SK-N-SH (cell line): ENCODE measurements around the gene BBC3. TPM values are rescaled to one million over a fixed set of nuclear protein-coding genes. Genes with fewer than 3 reads are reported as not detected.

Source experiments
- CTCF ChIA-PET: fragments of 300-600, 350-600 bp; formaldehyde crosslinking; extraction: SDS; loops from one replicate; lab custom pipeline; 2021; lab: Yijun Ruan, JAX
- POLR2A ChIA-PET: fragments of 350-600 bp; sonication (Branson Sonifier 250); formaldehyde crosslinking; extraction: SDS; loops from one replicate; lab custom pipeline; 2020; ENCODE audit warnings: antibody characterized with exemption, inconsistent platforms; lab: Yijun Ruan, JAX
- DNase-seq: peaks from one replicate; pipeline ENCODE4 v3.0.0; 2012
- H2AFZ ChIP-seq: fragments of 200-600 bp; sonication (generic); 2 replicates; pipeline ENCODE4 v1.8.1; 2016; ENCODE audit warnings: antibody characterized with exemption, mild to moderate bottlenecking, low read depth
- H3F3A ChIP-seq: fragments of 200-600 bp; sonication (generic); replicated peaks from 2 replicates; pipeline ENCODE3; 2016; ENCODE audit warnings: antibody characterized with exemption, mild to moderate bottlenecking; ENCODE audit not compliant: insufficient read depth
- H3K27ac ChIP-seq, 2 experiments: fragments of 200-500 bp in 1 of 2; fragments of 200-600 bp in 1 of 2; sonication (Bioruptor generic) in 1 of 2; sonication (generic), shearing (Covaris generic) in 1 of 2; 2 replicates each; pipeline versions ENCODE4 v1.5.1 to v1.6.1; 2014 to 2016; ENCODE audit warnings: low read depth in 2 of 2, inconsistent platforms in 1 of 2, low read length in 1 of 2, mild to moderate bottlenecking in 1 of 2, mixed read lengths in 1 of 2
- H3K27me3 ChIP-seq: fragments of 200-600 bp; sonication (generic), shearing (Covaris generic); 2 replicates; pipeline ENCODE4 v1.6.1; 2016; ENCODE audit warnings: mixed run types; ENCODE audit not compliant: insufficient read depth
- H3K36me3 ChIP-seq, 2 experiments: fragments of 200-500 bp in 1 of 2; fragments of 200-600 bp in 1 of 2; sonication (Bioruptor generic) in 1 of 2; sonication (generic) in 1 of 2; replicated peaks in 1 of 2; 2 replicates each; pipeline versions ENCODE3 to v1.5.1; 2014 to 2016; ENCODE audit warnings: low read length in 1 of 2, mild to moderate bottlenecking in 1 of 2; ENCODE audit not compliant: insufficient read depth in 2 of 2, control insufficient read depth in 1 of 2
- H3K4me1 ChIP-seq, 2 experiments: fragments of 200-500 bp in 1 of 2; fragments of 200-600 bp in 1 of 2; sonication (Bioruptor generic) in 1 of 2; sonication (generic), shearing (Covaris generic) in 1 of 2; 2 replicates each; pipeline versions ENCODE4 v1.5.1 to v1.6.1; 2014 to 2016; ENCODE audit warnings: low read depth in 1 of 2, low read length in 1 of 2, mixed run types in 1 of 2; ENCODE audit not compliant: insufficient read depth in 2 of 2, control insufficient read depth in 1 of 2
- H3K4me2 ChIP-seq: fragments of 200-600 bp; sonication (generic), shearing (Covaris generic); 2 replicates; pipeline ENCODE4 v1.6.1; 2017; ENCODE audit warnings: mixed run types
- H3K4me3 ChIP-seq, 2 experiments: fragments of 200-500 bp in 1 of 2; fragments of 200-600 bp in 1 of 2; sonication (Bioruptor generic) in 1 of 2; sonication (generic), shearing (Covaris generic) in 1 of 2; 2 replicates each; pipeline versions ENCODE4 v1.5.1 to v1.8.1; 2014 to 2016; ENCODE audit warnings: low read depth in 2 of 2, inconsistent platforms in 1 of 2, low read length in 1 of 2, mild to moderate bottlenecking in 1 of 2, mixed read lengths in 1 of 2, moderate library complexity in 1 of 2
- H3K79me2 ChIP-seq: fragments of 200-600 bp; sonication (generic); 2 replicates; pipeline ENCODE4 v1.8.1; 2017; ENCODE audit warnings: mild to moderate bottlenecking; ENCODE audit not compliant: insufficient read depth
- H3K9ac ChIP-seq: fragments of 200-600 bp; sonication (generic); 2 replicates; pipeline ENCODE4 v1.6.1; 2017; ENCODE audit warnings: mixed run types
- H3K9me2 ChIP-seq: fragments of 200-600 bp; sonication (generic); 2 replicates; pipeline ENCODE4 v1.6.1; 2017; ENCODE audit warnings: mixed run types
- H3K9me3 ChIP-seq: fragments of 200-600 bp; sonication (generic); 2 replicates; pipeline ENCODE4 v1.6.1; 2017; ENCODE audit warnings: mixed run types, mild to moderate bottlenecking, moderate library complexity
- H4K20me1 ChIP-seq: fragments of 200-600 bp; sonication (generic); 2 replicates; pipeline ENCODE4 v1.6.1; 2017; ENCODE audit warnings: mild to moderate bottlenecking, mixed run types; ENCODE audit not compliant: insufficient read depth
- CHD2 ChIP-seq: fragments of 150-350 bp; IDR thresholded peaks from 2 replicates; pipeline ENCODE4 v1.6.1; 2018; ENCODE audit warnings: low read length; ENCODE audit not compliant: partially characterized antibody
- ELF1 ChIP-seq: IDR thresholded peaks from 2 replicates; pipeline ENCODE4 v1.4.0; 2012
- EP300 ChIP-seq, 2 experiments: IDR thresholded peaks; 2 replicates each; pipeline versions ENCODE4 v1.4.0 to v1.6.1; 2012; ENCODE audit warnings: borderline replicate concordance in 1 of 2, low read depth in 1 of 2, low read length in 1 of 2
- FOSL2 ChIP-seq: IDR thresholded peaks from 2 replicates; pipeline ENCODE4 v1.4.0; 2012; ENCODE audit warnings: low read depth, mild to moderate bottlenecking, moderate library complexity, borderline replicate concordance
- FOXJ3 ChIP-seq: sonication (generic); formaldehyde crosslinking; IDR thresholded peaks from 2 replicates; pipeline ENCODE4 v1.5.1; 2020; ENCODE audit warnings: mild to moderate bottlenecking, missing genetic modification reagents
- GATA2 ChIP-seq: sonication (generic); formaldehyde crosslinking; IDR thresholded peaks from 2 replicates; pipeline ENCODE4 v1.5.0; 2020; ENCODE audit warnings: mild to moderate bottlenecking, missing genetic modification reagents
- JUND ChIP-seq: IDR thresholded peaks from 2 replicates; pipeline ENCODE4 v1.4.0; 2012
- PBX3 ChIP-seq: IDR thresholded peaks from 2 replicates; pipeline ENCODE4; 2012
- POLR2AphosphoS5 ChIP-seq: IDR thresholded peaks from 2 replicates; pipeline ENCODE4 v1.6.1; 2012; ENCODE audit warnings: low read depth, low read length
- RAD21 ChIP-seq: IDR thresholded peaks from 2 replicates; pipeline ENCODE4 v1.6.1; 2012; ENCODE audit warnings: mild to moderate bottlenecking, low read length
- RCOR1 ChIP-seq: fragments of 150-350 bp; IDR thresholded peaks from 2 replicates; pipeline ENCODE4 v1.6.1; 2017; ENCODE audit warnings: antibody characterized with exemption, low read length
- RFX5 ChIP-seq: IDR thresholded peaks from 2 replicates; pipeline ENCODE4 v1.6.1; 2012; ENCODE audit warnings: mild to moderate bottlenecking, improper control_type of control experiment, low read length
- SIN3A ChIP-seq: IDR thresholded peaks from 2 replicates; pipeline ENCODE4 v1.6.1; 2012; ENCODE audit warnings: low read depth, mild to moderate bottlenecking, low read length, moderate library complexity, borderline replicate concordance
- TEAD4 ChIP-seq: IDR thresholded peaks from 2 replicates; pipeline ENCODE4 v1.4.0; 2012; ENCODE audit warnings: mild to moderate bottlenecking, borderline replicate concordance; ENCODE audit not compliant: insufficient read depth
- USF2 ChIP-seq: fragments of 150-350 bp; IDR thresholded peaks from 2 replicates; pipeline ENCODE4 v1.6.1; 2017; ENCODE audit warnings: antibody characterized with exemption, low read length, low read depth, borderline replicate concordance
- YY1 ChIP-seq: IDR thresholded peaks from 2 replicates; pipeline ENCODE4 v1.4.0; 2012; ENCODE audit warnings: low read depth, mild to moderate bottlenecking
- WGBS: methylation state at CpG from one replicate; pipeline ENCODE4 v1.1.6; 2017; ENCODE audit warnings: low lambda C conversion rate; 5-methylcytosine and 5-hydroxymethylcytosine counted together
- polyA plus RNA-seq, 3 experiments: library from polyadenylated mRNA; depleted of rRNA; stranded (reverse); fragments of >200 nt; gene quantifications; 2 replicates each; pipeline ENCODE4 v1.2.3, GENCODE V29; 2012
- TF ChIP-seq, protein P1 (sequence below): IDR thresholded peaks from 2 replicates; pipeline ENCODE4 v1.4.0; 2012; ENCODE audit warnings: low read depth, borderline replicate concordance
- TF ChIP-seq, protein P2 (sequence below): IDR thresholded peaks from 2 replicates; pipeline ENCODE4 v1.4.0; 2012; ENCODE audit warnings: low read depth

The BBC3 gene
- polyA plus RNA-seq, 1 of the 3 experiments (the other 2 are of a cell fraction), result 14.5 TPM

DNA sequence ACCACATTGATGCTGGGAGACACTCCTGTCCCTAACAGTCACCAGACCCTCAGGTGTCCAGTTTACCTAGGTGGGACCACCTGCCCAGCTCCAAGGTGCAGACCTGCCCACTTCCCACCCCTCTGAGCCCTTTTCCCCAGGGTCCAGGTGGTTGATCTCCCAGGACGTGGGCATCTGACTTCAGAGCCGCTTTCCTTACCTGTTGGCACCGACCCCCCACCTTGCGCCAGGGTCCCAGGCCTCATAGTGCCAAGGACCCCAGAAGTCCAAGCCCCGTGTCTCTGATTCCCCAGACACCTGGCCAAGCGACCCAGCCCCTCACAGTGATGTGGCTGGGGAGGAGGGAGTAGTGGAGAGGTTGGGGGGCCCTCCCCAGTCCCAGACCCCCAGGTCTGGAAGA lies 9.6 kb upstream of the BBC3 start:
- peaks cover 12 to 40% of the 10 kb centered on the region in 2 experiments; a peak in 3 of 4 replicates for H3K4me1 ChIP-seq
- TF ChIP-seq YY1 (no peak), FOSL2 (no peak), FOXJ3 (CRISPR knock-in tag) (no peak), JUND (no peak), RCOR1 (no peak), ELF1 (no peak), SIN3A (no peak), EP300 (IDR thresholded peaks at IDR 0.05; ENCODE audit: borderline replicate concordance in 1 of 2, low read depth in 1 of 2, low read length in 1 of 2) (no peak), RAD21 (no peak), TEAD4 (no peak), POLR2AphosphoS5 (no peak), GATA2 (CRISPR knock-in tag) (no peak), PBX3 (no peak), CHD2 (no peak), USF2 (no peak), RFX5 (no peak)
- TF ChIP-seq, protein P1, sequence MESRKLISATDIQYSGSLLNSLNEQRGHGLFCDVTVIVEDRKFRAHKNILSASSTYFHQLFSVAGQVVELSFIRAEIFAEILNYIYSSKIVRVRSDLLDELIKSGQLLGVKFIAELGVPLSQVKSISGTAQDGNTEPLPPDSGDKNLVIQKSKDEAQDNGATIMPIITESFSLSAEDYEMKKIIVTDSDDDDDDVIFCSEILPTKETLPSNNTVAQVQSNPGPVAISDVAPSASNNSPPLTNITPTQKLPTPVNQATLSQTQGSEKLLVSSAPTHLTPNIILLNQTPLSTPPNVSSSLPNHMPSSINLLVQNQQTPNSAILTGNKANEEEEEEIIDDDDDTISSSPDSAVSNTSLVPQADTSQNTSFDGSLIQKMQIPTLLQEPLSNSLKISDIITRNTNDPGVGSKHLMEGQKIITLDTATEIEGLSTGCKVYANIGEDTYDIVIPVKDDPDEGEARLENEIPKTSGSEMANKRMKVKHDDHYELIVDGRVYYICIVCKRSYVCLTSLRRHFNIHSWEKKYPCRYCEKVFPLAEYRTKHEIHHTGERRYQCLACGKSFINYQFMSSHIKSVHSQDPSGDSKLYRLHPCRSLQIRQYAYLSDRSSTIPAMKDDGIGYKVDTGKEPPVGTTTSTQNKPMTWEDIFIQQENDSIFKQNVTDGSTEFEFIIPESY, result no peak
- TF ChIP-seq, protein P2, sequence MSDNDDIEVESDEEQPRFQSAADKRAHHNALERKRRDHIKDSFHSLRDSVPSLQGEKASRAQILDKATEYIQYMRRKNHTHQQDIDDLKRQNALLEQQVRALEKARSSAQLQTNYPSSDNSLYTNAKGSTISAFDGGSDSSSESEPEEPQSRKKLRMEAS, result no peak
- H3K4me2 ChIP-seq, result peak overlapping the region; percentile 90
- H4K20me1 ChIP-seq, result no peaks in the 10 kb centered on the region
- H3K9me2 ChIP-seq, result no peaks in the 10 kb centered on the region
- H3K36me3 ChIP-seq, result no peaks in the 10 kb centered on the region
- H3K4me3 ChIP-seq, result peak overlapping the region; percentile 50 to 65
- H3K27me3 ChIP-seq, result no peaks in the 10 kb centered on the region
- peaks cover 35% of the 10 kb centered on the region for H3F3A ChIP-seq
- no peaks in the 10 kb centered on the region for H3K9me3 ChIP-seq
- DNase-seq, result no peak
- ChIA-PET CTCF (interaction anchor here (0.7 to 1.9 kb wide), 3 partner anchors 14 to 43 kb away, joined by 4 to 15 read pairs (median 6); no protein-coding TSS in a partner anchor), POLR2A (interaction anchor here (0.8 to 1.3 kb wide), 5 partner anchors 9 to 134 kb away, joined by 3 to 8 read pairs (median 4); no protein-coding TSS in a partner anchor)
- WGBS, result 75% methylated on average over 3 of the region's 6 CpGs
- H3K79me2 ChIP-seq, result no peaks in the 10 kb centered on the region
- no peak overlapping the region for H2AFZ ChIP-seq
- H3K9ac ChIP-seq, result peak overlapping the region; percentile 21
- peak overlapping the region; percentile 41 to 92; a peak in 3 of 4 replicates for H3K27ac ChIP-seq
